ENCODE results near the gene CTIF.
"Not testable (repeated sequence)": the region's sequence is repeated elsewhere in the genome, so short reads cannot be mapped to it uniquely, and the experiment has no call there.

Gene CTIF

GRCh38 chr18:48715711-48716361 is 177.0 kb downstream of the CTIF start:
- no peak for DNase-seq

- DNase-seq = not testable (repeated sequence)
Observed at GRCh38 chr18:48717227-48717626, 178.4 kb downstream of the CTIF start.

- no peak for DNase-seq
Observed at GRCh38 chr18:48718251-48718959, 179.6 kb downstream of the CTIF start.

GRCh38 chr18:48719388-48719787 is 180.6 kb downstream of the CTIF start:
- DNase-seq = no peak

- DNase-seq = no peak
Observed at GRCh38 chr18:48719974-48720654, 181.3 kb downstream of the CTIF start.

DNA sequence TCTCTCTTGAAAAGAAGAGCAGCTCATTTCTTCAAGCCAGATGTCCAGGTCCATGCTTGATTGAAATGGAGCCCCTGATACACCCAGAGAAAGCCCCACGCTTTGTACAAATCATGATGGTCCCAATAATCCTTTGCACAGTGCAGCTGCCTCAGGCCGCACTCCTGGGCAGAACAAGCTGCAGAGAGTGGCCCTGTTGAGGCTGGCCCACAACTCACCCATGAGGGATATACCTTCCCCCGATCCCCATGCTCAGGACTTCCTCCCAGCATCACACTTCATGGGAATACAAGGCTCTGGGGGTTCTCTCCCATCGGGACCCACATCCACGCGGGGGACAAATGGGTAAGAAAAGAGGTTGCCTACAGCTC is 181.8 kb downstream of the CTIF start:
- no peak for DNase-seq

GRCh38 chr18:48721312-48721711 is 182.5 kb downstream of the CTIF start:
- DNase-seq = no peak

DNA sequence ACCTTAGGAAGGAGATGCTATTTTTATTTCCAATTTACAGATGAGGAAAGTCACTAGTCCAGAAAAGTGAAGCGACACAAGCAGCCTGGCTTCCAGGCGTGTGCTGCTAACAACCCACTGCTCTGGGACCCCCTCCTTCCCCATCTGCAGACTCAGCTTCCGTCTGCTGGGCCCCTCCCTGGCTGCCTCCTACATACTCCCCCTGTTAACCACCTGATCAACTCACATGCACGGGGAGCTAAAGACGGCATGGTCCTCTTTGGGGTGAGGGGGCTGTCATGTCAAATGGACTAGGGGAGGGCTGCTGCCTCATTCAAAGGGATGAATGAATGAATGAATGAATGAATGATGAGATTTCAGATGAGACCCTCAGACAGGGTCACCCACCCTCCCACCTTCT is 184.2 kb downstream of the CTIF start:
- no peak for DNase-seq

DNA sequence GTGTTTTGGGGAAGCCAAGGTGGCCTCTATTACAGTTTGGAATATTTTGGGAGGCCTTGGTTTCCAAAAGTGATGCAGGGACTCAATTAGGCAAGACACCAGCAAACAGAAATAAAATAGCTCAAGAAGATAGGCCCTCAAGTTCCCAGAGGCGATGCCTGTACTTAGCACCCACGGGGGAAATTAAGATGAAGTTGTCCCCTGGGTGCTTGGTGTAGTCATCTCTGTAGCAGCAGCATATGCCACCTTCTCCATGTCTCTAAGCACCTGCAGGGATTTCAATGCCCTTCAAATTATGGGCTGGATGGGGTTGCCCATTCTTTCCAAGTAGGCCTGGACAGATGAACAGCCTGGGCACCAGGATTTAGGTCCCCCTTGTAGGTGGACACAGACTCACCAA is 185.0 kb downstream of the CTIF start:
- no peak for DNase-seq

DNA sequence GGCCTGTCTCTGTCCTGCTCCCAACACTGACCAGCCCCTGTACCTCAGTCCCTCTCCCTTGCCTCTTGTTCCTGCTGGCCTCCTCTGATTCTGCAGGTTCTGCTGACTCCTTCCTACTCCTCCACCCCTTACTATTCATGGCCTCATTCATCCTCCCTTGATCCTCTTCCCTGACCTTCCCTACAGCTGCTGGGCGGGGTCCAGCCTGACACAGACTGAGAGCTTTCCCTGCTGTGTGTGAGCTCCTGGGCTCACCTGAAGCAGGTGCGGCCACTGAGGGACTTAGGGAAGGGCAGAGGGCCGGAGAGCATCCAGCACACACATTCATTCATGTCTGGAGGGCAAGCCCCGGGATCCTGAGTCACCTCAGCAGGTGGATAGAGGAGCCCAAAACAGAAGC is 185.6 kb downstream of the CTIF start:
- DNase-seq = no peak

DNA sequence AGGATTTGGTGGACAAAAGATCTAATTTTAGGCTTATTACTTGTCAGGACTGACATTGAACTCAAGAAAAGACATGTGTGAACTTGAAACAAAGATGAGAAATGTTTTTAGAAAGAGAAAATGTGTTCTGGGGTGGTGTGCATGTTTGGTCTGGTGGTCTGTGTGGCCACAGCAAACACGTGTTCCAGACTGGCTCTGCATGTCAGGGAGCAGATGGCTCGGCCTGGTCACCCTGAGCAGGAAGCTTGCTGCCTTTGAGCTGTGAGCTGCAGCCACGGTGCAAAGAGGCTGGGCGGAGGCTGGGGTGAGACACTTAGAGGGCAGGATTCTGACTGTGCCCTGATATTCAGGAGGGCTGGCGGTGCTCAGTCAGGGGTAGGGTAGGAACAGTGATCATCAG is 186.1 kb downstream of the CTIF start:
- DNase-seq = no peak

DNA sequence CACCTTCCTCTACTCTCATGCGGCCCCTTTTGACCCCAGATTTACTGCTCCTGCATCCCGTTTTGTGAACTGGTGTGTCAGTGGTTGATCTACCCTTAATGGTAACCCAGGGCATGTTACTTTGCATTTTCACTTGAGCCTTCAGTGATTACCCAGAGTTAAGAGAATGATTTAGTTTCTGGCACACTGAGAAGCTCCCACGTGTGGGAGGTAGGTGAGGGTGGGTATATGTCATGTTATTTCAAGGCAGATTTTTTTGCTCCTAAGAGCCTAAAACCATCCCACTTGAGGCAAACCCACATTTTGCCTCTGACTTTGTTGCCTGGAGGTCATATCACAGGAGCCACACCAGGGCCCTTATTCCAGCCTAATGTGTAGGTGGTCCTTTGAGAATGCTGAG is 186.7 kb downstream of the CTIF start:
- no peak for DNase-seq

- no peak for DNase-seq
Observed at GRCh38 chr18:48727681-48728080, 188.8 kb downstream of the CTIF start.

GRCh38 chr18:48728204-48728833 is 189.5 kb downstream of the CTIF start:
- DNase-seq = no peak

- DNase-seq = no peak
Observed at GRCh38 chr18:48729404-48729803, 190.6 kb downstream of the CTIF start.

GRCh38 chr18:48730010-48730409 is 191.2 kb downstream of the CTIF start:
- no peak for DNase-seq

GRCh38 chr18:48732767-48733424 is 194.1 kb downstream of the CTIF start:
- no peak for DNase-seq

DNA sequence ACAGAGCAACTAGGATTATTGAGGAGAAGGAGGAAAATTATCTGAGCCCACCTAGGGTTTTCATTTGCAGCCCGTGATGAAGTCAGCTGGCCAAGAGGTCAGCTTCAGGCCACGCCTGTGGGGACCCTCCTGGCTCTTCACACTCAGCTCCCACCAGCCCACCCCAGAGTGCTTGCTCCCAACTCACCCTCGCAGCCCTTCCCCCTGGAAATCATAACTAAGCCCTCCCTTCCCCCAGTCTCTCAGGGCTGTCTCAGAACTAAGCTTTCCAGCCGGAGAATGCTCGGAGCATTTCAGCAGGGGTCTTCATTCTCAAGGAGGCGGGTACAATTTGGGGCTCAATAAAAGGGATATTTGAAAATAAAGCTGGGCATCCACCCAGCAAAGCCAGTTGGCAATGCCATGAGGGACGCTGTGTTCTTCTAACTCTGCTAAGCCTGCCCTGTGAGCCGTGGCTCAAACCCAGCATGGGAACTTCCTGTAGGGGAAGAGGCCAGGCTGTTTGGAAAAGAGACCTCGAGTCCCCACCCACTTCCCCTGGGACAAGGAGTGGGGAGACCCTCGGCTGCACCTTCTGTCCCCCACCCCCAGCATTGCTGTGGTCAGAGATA is 194.9 kb downstream of the CTIF start:
- no peak for DNase-seq

- no peak for DNase-seq
Observed at GRCh38 chr18:48734460-48734859, 195.6 kb downstream of the CTIF start.

- no peak for DNase-seq
Observed at GRCh38 chr18:48735080-48735676, 196.3 kb downstream of the CTIF start.

- no peak for DNase-seq
Observed at GRCh38 chr18:48735681-48736255, 196.9 kb downstream of the CTIF start.
